ENCODE data around the gene HERPUD1.

HERPUD1 gene

DNA sequence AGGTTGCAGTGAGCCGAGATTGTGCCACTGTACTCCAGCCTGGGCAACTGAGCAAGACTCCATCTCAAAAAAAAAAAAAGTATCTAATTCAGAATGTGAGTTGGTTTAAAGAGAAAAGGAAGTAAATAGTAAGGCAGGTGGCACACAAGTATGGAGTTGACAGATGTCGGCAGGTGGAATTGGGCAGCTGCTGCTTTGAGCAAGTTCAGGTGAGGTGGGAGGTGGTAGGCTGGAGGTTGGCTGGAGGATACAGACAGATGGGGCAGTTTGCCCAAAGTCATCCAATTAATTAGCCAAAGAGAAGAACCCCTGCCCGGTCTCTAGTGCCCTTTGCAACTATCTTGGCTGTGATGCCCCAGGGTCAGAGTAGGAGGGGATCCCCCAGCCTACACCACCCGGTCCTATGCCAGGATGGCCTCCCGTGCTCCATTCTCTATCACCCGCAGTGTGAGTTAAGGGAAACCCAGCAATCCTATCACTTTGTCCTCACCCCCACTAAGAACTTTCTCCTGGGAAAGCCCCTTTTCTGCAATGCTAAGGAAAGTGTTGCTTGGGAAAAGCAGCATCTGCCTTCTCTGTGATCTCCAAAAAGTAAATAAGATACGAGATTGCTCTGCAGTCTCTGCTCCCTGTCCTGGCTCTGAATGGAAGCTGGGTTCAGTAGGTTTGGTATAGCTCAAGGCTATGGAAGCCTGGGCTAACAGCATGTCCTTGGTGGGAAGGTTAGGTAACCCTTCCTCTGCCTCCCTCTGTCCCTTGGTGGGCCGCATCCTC is 34.7 kb upstream of the HERPUD1 start:
- no peak for DNase-seq
- H3K4me1 Mint-ChIP-seq (ENCODE audit: low read depth): peaks cover 16% of the 10 kb centered on the region
- no peaks in the 10 kb centered on the region for H3K36me3 Mint-ChIP-seq (ENCODE audit: low read depth)
- H3K27ac Mint-ChIP-seq: no peak overlapping the region
- H3K4me3 Mint-ChIP-seq: no peak overlapping the region
- H3K9me3 Mint-ChIP-seq: no peaks in the 10 kb centered on the region
- peaks cover 4% of the 10 kb centered on the region for H3K27me3 Mint-ChIP-seq

DNA sequence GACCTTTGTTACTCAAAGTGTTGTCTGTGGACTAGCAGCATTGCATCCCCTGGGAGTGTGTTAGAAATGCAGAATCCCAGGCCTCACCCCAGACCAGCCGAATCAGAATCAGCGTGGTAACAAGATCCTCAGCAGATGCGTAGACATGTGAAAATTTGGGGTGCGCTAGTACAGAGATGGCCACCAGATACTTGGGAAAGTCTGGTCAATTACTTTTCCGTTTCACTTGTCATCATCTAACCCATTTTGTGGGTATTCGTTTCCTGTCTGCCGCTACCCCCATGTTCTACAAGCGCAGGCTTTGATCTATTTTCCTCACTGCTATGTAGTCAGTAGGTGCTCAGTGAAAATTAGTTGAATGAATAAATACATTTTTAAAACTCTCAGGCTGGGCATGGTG is 33.1 kb upstream of the HERPUD1 start:
- Mint-ChIP-seq H3K27ac (no peak overlapping the region), H3K4me3 (no peak overlapping the region), H3K4me1 (ENCODE audit: low read depth) (peaks cover 16% of the 10 kb centered on the region)

GRCh38 chr16:56903866-56904265 is 28.1 kb upstream of the HERPUD1 start:
- Mint-ChIP-seq H3K4me1 (ENCODE audit: low read depth) (peaks cover 11% of the 10 kb centered on the region), H3K27ac (no peak overlapping the region), H3K4me3 (no peak overlapping the region), H3K9me3 (peaks cover 3% of the 10 kb centered on the region), H3K27me3 (peaks cover 4% of the 10 kb centered on the region), H3K36me3 (ENCODE audit: low read depth) (no peaks in the 10 kb centered on the region)
- no peak for DNase-seq

More for the DNA sequence above, 33.1 kb upstream of the HERPUD1 start:
- peaks cover 4% of the 10 kb centered on the region for H3K27me3 Mint-ChIP-seq
- DNase-seq: no peak
- H3K9me3 Mint-ChIP-seq: no peaks in the 10 kb centered on the region
- no peaks in the 10 kb centered on the region for H3K36me3 Mint-ChIP-seq (ENCODE audit: low read depth)

DNA sequence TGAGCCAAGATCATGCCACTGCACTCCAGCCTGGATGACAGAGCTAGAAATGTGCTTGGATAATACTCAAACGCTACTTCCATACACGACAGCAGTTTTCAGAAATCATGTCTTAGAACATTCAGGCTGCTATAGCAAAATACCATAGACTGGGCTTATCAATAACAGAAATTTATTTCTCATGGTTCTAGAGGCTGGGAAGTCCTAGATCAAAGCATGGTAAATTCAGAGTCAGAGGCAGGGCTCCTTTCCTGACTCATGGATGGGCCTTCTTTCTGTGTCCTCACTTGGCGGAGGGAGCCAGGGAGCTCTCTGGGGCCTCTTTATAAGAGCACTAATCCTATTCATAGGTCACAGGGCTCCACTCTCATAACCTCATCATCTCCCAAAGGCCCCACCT is 24.5 kb upstream of the HERPUD1 start:
- H3K4me3 Mint-ChIP-seq: no peak overlapping the region
- no peak overlapping the region for H3K27ac Mint-ChIP-seq
- H3K36me3 Mint-ChIP-seq (ENCODE audit: low read depth): no peaks in the 10 kb centered on the region
- H3K27me3 Mint-ChIP-seq: no peaks in the 10 kb centered on the region
- no peak for DNase-seq
- peaks cover 22% of the 10 kb centered on the region for H3K4me1 Mint-ChIP-seq (ENCODE audit: low read depth)
- peaks cover 3% of the 10 kb centered on the region for H3K9me3 Mint-ChIP-seq

DNA sequence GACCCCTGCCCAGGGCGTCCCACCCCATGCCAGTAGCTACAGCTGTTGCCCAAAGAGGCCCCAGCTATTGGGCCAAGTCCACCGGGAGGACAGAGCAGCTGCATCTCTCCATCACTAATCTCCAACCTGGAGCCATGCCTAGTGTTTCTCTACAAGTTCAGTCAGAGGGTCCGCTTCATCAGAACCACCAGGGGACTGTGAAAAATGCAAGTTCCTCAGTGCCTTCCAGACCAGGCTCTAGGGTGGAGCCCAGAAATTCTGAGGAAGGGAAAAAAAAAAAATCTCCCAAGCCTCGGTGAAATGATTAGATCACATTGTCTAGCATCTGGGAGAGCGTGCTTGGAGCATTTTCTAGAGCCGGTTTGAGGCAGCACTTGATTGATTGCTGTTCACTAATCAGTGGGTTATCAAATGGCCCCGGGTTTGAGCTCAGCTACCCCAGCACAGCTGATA is 22.4 kb upstream of the HERPUD1 start:
- H3K27ac Mint-ChIP-seq: no peak overlapping the region
- H3K27me3 Mint-ChIP-seq: no peaks in the 10 kb centered on the region
- H3K4me3 Mint-ChIP-seq: no peak overlapping the region
- H3K4me1 Mint-ChIP-seq (ENCODE audit: low read depth): peaks cover 28% of the 10 kb centered on the region
- no peaks in the 10 kb centered on the region for H3K36me3 Mint-ChIP-seq (ENCODE audit: low read depth)
- H3K9me3 Mint-ChIP-seq: peaks cover 3% of the 10 kb centered on the region
- no peak for DNase-seq

GRCh38 chr16:56910112-56910511 is 21.8 kb upstream of the HERPUD1 start:
- H3K9me3 Mint-ChIP-seq: peaks cover 3% of the 10 kb centered on the region

GRCh38 chr16:56910654-56911539 is 21.0 kb upstream of the HERPUD1 start:
- no peaks in the 10 kb centered on the region for H3K36me3 Mint-ChIP-seq (ENCODE audit: low read depth)
- peak overlapping the region; percentile 80 for H3K27ac Mint-ChIP-seq
- H3K4me1 Mint-ChIP-seq (ENCODE audit: low read depth): peaks cover 28% of the 10 kb centered on the region
- DNase-seq: no peak
- H3K4me3 Mint-ChIP-seq: no peak overlapping the region
- peaks cover 3% of the 10 kb centered on the region for H3K9me3 Mint-ChIP-seq
- no peaks in the 10 kb centered on the region for H3K27me3 Mint-ChIP-seq

More at GRCh38 chr16:56910112-56910511, 21.8 kb upstream of the HERPUD1 start:
- Mint-ChIP-seq H3K4me3 (no peak overlapping the region), H3K27ac (peak overlapping the region; percentile 80), H3K27me3 (no peaks in the 10 kb centered on the region), H3K36me3 (ENCODE audit: low read depth) (no peaks in the 10 kb centered on the region), H3K4me1 (ENCODE audit: low read depth) (peaks cover 28% of the 10 kb centered on the region)
- no peak for DNase-seq

- peaks cover 38% of the 10 kb centered on the region for H3K4me1 Mint-ChIP-seq (ENCODE audit: low read depth)
- H3K36me3 Mint-ChIP-seq (ENCODE audit: low read depth): no peaks in the 10 kb centered on the region
- no peaks in the 10 kb centered on the region for H3K27me3 Mint-ChIP-seq
- no peak for DNase-seq
- H3K4me3 Mint-ChIP-seq: no peak overlapping the region
- H3K9me3 Mint-ChIP-seq: peaks cover 3% of the 10 kb centered on the region
- H3K27ac Mint-ChIP-seq: no peak overlapping the region
Measured at GRCh38 chr16:56911771-56912571, 20.0 kb upstream of the HERPUD1 start.

DNA sequence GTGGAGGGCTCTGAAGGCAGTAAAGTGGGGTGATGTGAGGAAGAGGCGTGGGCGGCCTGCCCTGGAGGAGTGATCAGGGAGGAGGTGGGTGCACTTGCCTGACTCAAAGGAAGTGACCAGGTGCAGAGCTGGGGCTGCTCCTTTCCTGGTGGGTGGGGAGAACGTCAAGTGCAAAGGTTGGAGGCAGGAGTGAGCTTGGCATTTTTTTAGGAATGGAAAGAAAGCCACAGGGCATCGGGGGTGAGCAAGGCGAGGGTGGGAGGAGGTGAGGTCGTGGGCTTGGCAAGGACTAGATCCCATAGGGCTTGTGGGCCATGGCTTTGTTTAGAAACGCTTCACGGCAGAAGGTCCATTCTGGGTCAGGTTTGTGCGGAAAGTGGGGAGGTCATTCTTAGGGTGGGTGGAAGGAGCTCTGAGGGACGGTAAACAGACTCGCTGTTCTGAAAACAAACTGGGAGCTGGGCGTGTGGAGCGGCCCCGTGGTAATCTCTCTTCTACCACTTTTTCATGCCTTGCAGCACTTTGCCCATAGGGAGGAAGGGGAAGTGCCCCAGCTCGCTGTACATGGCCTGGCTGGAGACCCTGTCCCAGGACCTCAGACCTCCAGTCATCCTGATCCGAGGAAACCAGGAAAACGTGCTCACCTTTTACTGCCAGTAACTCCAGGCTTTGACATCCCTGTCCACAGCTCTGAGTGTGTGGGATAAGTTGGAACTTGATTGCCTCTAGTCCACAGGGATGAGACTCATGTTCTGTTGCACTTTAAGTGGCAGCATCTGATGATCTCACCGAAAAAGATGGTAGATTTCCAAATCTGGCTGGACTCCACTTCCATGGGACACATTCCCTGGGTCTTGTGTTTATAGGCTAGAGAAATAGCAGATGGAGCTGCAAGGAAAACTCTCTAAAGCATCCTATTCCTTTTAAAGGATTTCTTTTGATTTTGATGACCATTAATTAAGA is 18.9 kb upstream of the HERPUD1 start:
- Mint-ChIP-seq H3K4me1 (ENCODE audit: low read depth) (peaks cover 47% of the 10 kb centered on the region), H3K27me3 (no peaks in the 10 kb centered on the region), H3K9me3 (peaks cover 2% of the 10 kb centered on the region), H3K27ac (no peak overlapping the region), H3K36me3 (ENCODE audit: low read depth) (no peaks in the 10 kb centered on the region), H3K4me3 (no peak overlapping the region)
- no peak for DNase-seq

DNA sequence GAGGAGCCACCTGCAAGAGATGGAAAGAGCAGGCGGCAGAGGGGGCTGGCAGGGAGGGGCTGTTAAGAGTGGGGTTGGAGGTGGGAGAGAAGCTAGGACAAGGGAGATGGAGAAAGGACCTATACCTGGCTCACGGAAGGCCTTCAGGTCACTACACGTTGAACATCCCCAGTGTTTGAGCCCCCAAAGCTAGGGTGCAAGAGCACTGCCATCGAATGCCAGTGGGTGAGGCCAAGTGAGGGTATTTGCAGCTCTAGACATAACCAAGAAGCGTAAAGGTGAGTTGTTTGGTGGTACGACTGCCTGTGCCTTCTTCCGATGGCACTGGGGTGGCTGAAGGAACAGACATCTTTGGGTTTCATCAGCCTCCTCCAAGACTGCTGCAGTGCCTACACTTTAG is 17.0 kb upstream of the HERPUD1 start:
- H3K4me1 Mint-ChIP-seq (ENCODE audit: low read depth): peaks cover 59% of the 10 kb centered on the region
- peaks cover 2% of the 10 kb centered on the region for H3K9me3 Mint-ChIP-seq
- no peak overlapping the region for H3K27ac Mint-ChIP-seq
- no peak overlapping the region for H3K4me3 Mint-ChIP-seq
- H3K36me3 Mint-ChIP-seq (ENCODE audit: low read depth): no peaks in the 10 kb centered on the region
- DNase-seq: no peak
- H3K27me3 Mint-ChIP-seq: no peaks in the 10 kb centered on the region

DNA sequence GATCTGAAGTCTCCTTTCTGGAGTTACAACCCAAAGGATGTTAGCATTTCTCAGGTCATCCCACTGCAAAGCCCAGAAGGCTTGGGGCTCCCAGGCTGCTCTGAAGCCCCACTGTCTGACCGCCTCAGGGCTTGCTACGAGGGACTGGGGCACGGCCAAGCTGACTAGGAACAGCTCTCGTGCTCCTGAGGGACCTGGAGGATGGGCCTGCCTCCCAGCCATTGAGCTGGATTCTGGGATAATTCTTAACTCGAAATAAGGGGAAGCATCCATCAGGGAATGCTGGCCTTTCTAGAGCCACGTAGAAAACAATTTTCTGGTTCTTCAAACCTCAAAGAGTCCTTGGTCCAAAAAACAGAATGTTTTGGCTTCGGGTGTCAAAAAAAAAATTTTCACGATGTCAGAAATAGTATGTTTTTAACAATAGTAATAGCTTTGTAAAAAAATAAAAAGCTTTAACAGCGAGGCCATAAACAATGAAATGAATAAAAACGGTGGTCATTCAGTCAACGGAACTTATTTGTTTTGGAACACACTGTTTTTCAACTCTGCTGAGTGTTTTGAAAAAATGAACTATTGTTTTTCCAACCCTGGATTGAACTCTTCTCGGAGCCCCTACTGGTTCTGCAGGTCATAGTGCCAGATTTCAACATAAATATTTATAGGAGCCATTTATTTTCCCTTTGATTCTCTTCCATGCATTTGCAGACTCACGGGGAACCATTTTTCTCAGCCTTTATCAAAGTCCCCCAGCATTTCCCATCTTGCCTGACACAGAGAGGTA is 16.4 kb upstream of the HERPUD1 start:
- no peaks in the 10 kb centered on the region for H3K27me3 Mint-ChIP-seq
- H3K4me3 Mint-ChIP-seq: no peak overlapping the region
- H3K9me3 Mint-ChIP-seq: peaks cover 2% of the 10 kb centered on the region
- H3K27ac Mint-ChIP-seq: no peak overlapping the region
- no peak for DNase-seq
- H3K4me1 Mint-ChIP-seq (ENCODE audit: low read depth): peaks cover 53% of the 10 kb centered on the region
- H3K36me3 Mint-ChIP-seq (ENCODE audit: low read depth): no peaks in the 10 kb centered on the region

- Mint-ChIP-seq H3K4me1 (ENCODE audit: low read depth) (peaks cover 41% of the 10 kb centered on the region), H3K4me3 (peak overlapping the region; percentile 16), H3K27ac (peak overlapping the region; percentile 68), H3K36me3 (ENCODE audit: low read depth) (no peaks in the 10 kb centered on the region), H3K9me3 (peaks cover 2% of the 10 kb centered on the region), H3K27me3 (no peaks in the 10 kb centered on the region)
- DNase-seq: peak; percentile 63
Measured at GRCh38 chr16:56916571-56917403, 15.2 kb upstream of the HERPUD1 start.
